HG03457 (cell line): Measurements from ENCODE around the gene SLC43A3.
"Not testable (repeated sequence)": the region's sequence is repeated elsewhere in the genome, so short reads cannot be mapped to it uniquely, and the experiment has no call there.

ENCODE experiments used
- ATAC-seq: cut with Tn5 transposase; IDR thresholded peaks from one replicate; pipeline ENCODE4 v1.9.1; 2021; ENCODE audit warnings: moderate number of reproducible peaks; ENCODE audit not compliant: unreplicated experiment

Gene SLC43A3

DNA sequence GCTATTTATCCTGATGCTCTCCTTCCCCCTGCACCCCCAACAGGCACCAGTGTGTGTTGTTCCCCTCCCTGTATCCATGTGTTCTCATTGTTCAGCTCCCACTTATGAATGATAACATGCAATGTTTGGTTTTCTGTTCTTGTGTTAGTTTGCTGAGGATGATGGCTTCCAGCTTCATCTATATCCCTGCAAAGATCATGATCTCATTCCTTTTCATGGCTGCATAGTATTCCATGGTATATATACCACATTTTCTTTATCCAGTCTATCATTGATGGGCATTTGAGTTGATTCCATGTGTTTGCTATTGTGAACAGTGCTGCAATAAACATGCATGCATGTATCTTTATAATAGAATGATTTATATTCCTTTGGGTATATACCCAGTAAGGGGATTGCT, 65.5 kb downstream of the SLC43A3 start:
- not testable (repeated sequence) for ATAC-seq

DNA sequence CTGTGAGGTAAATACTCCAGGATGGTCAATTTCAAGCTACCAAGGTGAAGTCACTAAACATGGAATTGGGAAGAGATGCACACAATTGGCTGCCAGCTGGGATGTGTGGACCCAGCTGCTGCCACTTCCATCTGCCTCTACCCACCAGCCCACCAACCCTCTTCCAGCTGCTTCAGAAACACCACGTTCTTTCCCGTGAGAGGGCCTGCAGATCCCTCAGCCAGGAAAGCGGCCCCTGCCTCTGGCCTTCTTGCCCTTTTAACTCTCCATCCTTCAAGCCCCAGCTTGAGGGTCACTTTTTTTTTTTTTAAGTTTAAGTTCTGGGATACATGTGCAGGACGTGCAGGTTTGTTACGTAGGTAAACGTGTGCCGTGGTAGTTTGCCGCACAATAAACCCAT, 65.9 kb downstream of the SLC43A3 start:
- ATAC-seq = no peak

DNA sequence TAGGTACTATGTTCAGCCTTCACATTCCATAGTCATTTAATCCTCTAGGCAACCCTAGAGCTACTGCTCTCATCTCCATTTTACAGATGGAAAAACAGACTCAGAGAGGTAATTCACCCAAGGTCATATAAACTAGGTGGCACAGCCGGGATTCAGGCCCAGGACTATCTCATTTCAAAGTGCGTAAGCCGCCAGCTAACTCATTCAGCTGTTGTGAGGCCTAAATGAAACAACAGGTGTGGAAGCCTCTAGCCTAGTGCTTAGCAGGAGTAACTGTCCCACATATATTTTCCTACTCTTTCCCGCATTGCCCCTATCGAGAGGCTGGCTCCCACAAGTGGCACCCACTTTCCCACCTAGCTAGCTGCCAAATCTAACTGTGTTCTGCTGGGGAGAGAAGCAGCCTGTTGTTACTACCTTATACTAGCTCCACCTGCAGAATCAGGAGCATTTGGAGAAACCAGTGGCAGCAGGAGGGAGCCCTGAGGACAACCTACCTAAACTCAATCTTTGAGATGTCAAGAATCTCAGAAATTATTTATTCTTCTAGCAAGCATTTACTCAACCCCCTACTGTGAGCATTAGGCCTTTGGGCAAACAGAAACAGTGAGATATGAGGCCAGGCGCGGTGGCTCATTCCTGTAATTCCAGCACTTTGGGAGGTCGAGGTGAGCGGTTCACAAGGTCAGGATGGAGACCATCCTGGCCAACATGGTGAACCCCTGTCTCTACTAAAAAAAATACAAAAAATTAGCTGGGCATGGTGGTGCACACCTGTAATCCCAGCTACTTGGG, 66.8 kb downstream of the SLC43A3 start:
- ATAC-seq = no peak

DNA sequence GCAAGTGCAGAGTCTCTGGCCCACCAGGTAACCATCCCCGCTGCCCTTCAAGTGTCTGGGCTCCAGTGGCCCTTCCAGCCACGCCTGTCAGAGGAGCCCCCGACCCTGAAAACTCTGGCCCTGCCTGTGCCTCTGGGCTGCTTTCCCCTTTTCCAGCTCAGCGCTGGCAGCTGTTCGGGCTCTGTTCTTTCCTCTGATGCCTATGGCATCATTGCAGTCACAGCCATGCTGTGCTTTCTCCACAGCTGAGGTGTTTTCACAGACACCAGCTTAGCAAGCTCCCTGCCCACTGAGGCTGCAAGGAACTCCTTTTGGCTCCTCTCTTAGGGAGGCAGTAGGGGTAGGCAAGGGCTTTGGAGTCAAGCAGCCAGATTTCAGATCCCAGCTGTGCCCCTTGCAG, 67.5 kb downstream of the SLC43A3 start:
- ATAC-seq = no peak

DNA sequence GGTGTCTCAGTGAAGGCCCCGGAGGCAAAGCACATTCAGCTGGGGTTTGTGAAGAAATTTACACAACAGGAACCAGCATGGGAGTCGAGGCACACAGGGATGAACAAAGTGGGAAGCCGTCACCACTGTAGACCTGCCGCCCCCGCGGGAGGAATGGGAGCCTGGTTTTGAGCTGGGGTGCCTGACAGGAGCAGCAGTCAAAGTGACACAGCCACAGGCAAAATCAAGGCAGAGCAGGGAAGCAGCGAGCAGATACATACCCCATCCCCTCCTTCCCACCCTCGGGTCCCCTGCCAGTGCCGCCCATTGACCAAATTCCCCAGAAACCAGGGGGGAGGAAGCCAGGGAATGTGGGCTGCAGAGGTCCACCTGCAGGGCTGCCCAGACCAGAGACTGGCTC, 67.9 kb downstream of the SLC43A3 start:
- ATAC-seq = no peak

DNA sequence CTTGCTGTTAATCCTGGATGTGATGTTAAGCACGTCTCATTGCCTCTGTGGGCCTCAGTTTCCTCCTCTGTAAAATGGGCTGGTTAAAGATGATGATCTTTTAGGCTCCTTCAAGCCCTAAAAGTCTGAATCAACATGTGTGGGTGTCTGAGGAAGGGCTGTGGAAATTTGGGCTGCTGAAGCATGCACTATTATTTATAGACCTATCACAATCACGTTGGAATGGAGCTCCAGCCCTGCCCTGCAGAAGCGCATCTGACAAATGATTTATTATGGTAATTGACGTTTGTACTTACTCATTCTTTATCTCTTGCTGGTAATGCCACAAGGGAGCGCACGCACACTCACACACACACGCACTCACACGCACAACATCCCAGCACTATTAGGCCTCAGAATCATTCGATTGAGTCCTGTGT, 68.4 kb downstream of the SLC43A3 start:
- ATAC-seq = no peak

DNA sequence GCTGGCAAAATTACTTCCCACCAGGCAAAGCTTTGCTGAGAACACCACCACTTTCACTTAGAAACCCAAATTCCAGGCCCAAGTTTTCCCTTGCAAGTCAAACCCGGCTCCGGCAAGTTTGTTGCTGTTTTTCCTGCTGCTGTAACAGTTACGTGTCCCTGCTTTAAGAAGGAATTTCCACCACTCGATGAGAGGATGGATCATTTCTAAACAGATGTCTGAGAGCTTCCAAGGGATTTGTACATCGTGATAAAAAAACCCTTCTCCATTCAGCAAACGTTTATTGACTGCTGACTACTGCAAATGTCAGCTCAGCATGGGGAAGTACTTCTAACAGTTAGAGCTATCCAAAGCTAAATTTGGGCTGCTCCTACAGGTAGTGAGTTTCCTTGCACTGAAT, 69.1 kb downstream of the SLC43A3 start:
- no peak for ATAC-seq

DNA sequence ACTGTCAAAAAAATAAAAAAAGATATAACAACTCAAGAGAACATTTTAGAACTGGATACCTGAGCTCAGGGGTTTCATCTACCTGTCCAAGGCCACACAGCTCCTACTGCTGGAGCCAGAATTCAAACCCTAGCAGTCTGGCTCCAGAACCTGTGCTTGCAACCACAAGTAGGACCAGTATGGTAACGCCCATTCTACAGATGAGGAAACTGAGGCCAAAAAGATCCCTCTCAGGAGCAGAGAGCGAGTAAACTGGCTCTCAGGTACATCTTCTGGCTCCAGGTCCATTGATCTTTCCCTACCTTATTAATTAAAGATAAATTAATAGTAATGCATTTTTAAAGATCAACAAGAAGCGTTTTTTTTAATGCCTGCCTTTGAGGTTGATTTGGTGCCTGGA, 69.6 kb downstream of the SLC43A3 start:
- no peak for ATAC-seq
